ENCODE data around the gene KCNMA1. TPM values are rescaled to one million over a fixed set of nuclear protein-coding genes. Genes with fewer than 3 reads are reported as not detected.

KCNMA1 gene
- total and polyA plus RNA-seq, 9 of the 15 experiments (the other 6 are each of a cell fraction or from before 2014, with no cell fraction given) = 0.01 to 0.95 (median 0.15) TPM; not detected in 4

DNA sequence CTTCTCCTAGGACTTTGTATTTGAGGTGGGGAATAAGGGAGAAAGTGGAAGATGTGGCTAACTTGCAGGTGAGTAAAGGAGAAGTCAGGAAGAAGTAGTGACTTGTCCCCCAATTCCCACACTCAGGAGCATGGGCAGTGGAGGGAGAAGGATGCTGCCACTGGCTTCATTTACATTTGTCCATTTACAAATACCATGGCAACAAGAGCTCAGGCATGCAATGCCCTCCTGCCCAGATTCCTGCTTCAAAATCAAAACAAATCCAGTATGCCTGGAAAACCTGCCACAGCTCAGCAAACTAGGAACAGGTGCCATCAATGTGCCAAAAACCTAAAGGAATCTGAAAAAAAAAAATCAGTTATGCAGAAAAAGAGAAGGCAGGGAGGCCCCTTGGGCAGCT is 139.9 kb downstream of the KCNMA1 start:
- no peaks in the 10 kb centered on the region for H3K36me3 ChIP-seq (ENCODE audit: control insufficient read depth, insufficient read depth, low read length)
- no peak overlapping the region for H2AFZ ChIP-seq (ENCODE audit: low read depth, low read length)
- no TSS peak for BruUV-seq (replicated peaks)
- ATAC-seq (no peak), FAIRE-seq (no peak), DNase-seq (ENCODE audit: extremely low read depth in 1 of 4, low spot score in 3 of 4) (no peak)
- H3K27ac ChIP-seq (ENCODE audit: extremely low read depth, low read depth, low read length) = no peak overlapping the region
- H3K4me1 ChIP-seq (replicated peaks in 1 of 2; ENCODE audit: control insufficient read depth in 2 of 2, insufficient read depth in 2 of 2, low read length in 2 of 2) = no peaks in the 10 kb centered on the region
- H3K9me1 ChIP-seq (ENCODE audit: control insufficient read depth, insufficient read depth, low read length) = no peaks in the 10 kb centered on the region
- ChIA-PET CTCF (ENCODE audit: low intra/inter-chr PET ratio) (no interaction called here), POLR2A (no interaction called here)
- H3K27me3 ChIP-seq (ENCODE audit: control insufficient read depth in 2 of 2, insufficient read depth in 2 of 2, low read length in 2 of 2) = peaks cover 4 to 19% of the 10 kb centered on the region in 2 experiments; a peak in 2 of 5 replicates
- TF ChIP-seq, protein P1, sequence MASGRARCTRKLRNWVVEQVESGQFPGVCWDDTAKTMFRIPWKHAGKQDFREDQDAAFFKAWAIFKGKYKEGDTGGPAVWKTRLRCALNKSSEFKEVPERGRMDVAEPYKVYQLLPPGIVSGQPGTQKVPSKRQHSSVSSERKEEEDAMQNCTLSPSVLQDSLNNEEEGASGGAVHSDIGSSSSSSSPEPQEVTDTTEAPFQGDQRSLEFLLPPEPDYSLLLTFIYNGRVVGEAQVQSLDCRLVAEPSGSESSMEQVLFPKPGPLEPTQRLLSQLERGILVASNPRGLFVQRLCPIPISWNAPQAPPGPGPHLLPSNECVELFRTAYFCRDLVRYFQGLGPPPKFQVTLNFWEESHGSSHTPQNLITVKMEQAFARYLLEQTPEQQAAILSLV (tag; IDR thresholded peaks at IDR 0.05) = no peak
- TF ChIP-seq RFX1 (IDR thresholded peaks at IDR 0.05) (no peak), GATAD2B (IDR thresholded peaks at IDR 0.05; ENCODE audit: borderline replicate concordance) (no peak), TOE1 (IDR thresholded peaks at IDR 0.05; ENCODE audit: borderline replicate concordance) (no peak), TOE1 (CRISPR knock-in tag; IDR thresholded peaks at IDR 0.05; ENCODE audit: borderline replicate concordance, low read depth) (no peak), ATF2 (CRISPR knock-in tag; IDR thresholded peaks at IDR 0.05) (no peak), HDAC1 (IDR thresholded peaks at IDR 0.05) (no peak), ELF4 (CRISPR knock-in tag; IDR thresholded peaks at IDR 0.05) (no peak), NCOA6 (IDR thresholded peaks at IDR 0.05) (no peak), SLC30A9 (CRISPR knock-in tag; IDR thresholded peaks at IDR 0.05) (no peak), GTF2F1 (IDR thresholded peaks at IDR 0.05; ENCODE audit: low read depth, low read length) (no peak), POLR2H (tag; IDR thresholded peaks at IDR 0.05; ENCODE audit: low read depth) (no peak), ZSCAN29 (IDR thresholded peaks at IDR 0.05) (no peak), ZBTB11 (CRISPR knock-in tag; IDR thresholded peaks at IDR 0.05) (no peak), SP2 (IDR thresholded peaks at IDR 0.05; ENCODE audit: extremely low read depth, low read depth, low read length, poor library complexity, severe bottlenecking) (no peak), ZNF134 (CRISPR knock-in tag; conservative IDR thresholded peaks at IDR 0.05) (no peak)
- H3K9me3 ChIP-seq (replicated peaks; ENCODE audit: control insufficient read depth, insufficient read depth, low read depth, low read length) = no peaks in the 10 kb centered on the region
- H3K4me2 ChIP-seq (ENCODE audit: insufficient read depth, low read length) = no peak overlapping the region
- no peak overlapping the region for H3K9ac ChIP-seq (ENCODE audit: insufficient read depth in 1 of 2, low read depth in 2 of 2, low read length in 2 of 2)
- H3K4me3 ChIP-seq = no peak overlapping the region
- in situ Hi-C loops (cut with MboI) = no loop called here
- peaks cover 3% of the 10 kb centered on the region; the same call in 1 of the 2 replicates for H4K20me1 ChIP-seq (replicated peaks; ENCODE audit: control insufficient read depth, insufficient read depth, low read length)
- intact Hi-C loops (cut with micrococcal nuclease) = loop anchor here (10.0 kb wide), 1 partner anchor 147 kb away; no protein-coding TSS in a partner anchor
- H3K79me2 ChIP-seq (ENCODE audit: control insufficient read depth, insufficient read depth, low read length) = no peaks in the 10 kb centered on the region
